Occipital lobe (tissue), 2 donors: Measurements from ENCODE around the gene PHLDA2. TPM values are rescaled to one million over a fixed set of nuclear protein-coding genes. Genes with fewer than 3 reads are reported as not detected.

Source experiments
- DNase-seq: peaks from one replicate; lab custom pipeline; 2025; lab: John Stamatoyannopoulos, UW
- total RNA-seq: library from RNA; depleted of rRNA; stranded (reverse); fragments of >200 nt; gene quantifications from one replicate; pipeline ENCODE4 v1.2.3, GENCODE V29; 2014

PHLDA2 gene
- total RNA-seq, 1 donor from 2014 or later = not detected

- DNase-seq = no peak
These were observed 32.2 kb downstream of the PHLDA2 start for GRCh38 chr11:2897048-2897447.

GRCh38 chr11:2896047-2896446 lies 33.2 kb downstream of the PHLDA2 start:
- no peak for DNase-seq

GRCh38 chr11:2893935-2894334 lies 35.3 kb downstream of the PHLDA2 start:
- no peak for DNase-seq

- no peak for DNase-seq
These were observed 36.2 kb downstream of the PHLDA2 start for GRCh38 chr11:2892967-2893528.

GRCh38 chr11:2892215-2892966 lies 36.8 kb downstream of the PHLDA2 start:
- no peak for DNase-seq

GRCh38 chr11:2891326-2892214 lies 37.6 kb downstream of the PHLDA2 start:
- DNase-seq = no peak

- DNase-seq = no peak
These were observed 38.5 kb downstream of the PHLDA2 start for GRCh38 chr11:2890466-2891294.

GRCh38 chr11:2889362-2890273 lies 39.6 kb downstream of the PHLDA2 start:
- DNase-seq = no peak

- DNase-seq = peak; percentile 78
These were observed 40.8 kb downstream of the PHLDA2 start for GRCh38 chr11:2888266-2888968.

GRCh38 chr11:2887515-2888195 lies 41.6 kb downstream of the PHLDA2 start:
- no peak for DNase-seq

- no peak for DNase-seq
These were observed 42.3 kb downstream of the PHLDA2 start for GRCh38 chr11:2886936-2887335.

- DNase-seq = no peak
These were observed 42.9 kb downstream of the PHLDA2 start for GRCh38 chr11:2886191-2886894.

- DNase-seq = peak; percentile 77
These were observed 43.5 kb downstream of the PHLDA2 start, which contains the start of gene CDKN1C for GRCh38 chr11:2885678-2886081. TSS of gene CDKN1C (minus strand) at chr11:2885775. CDS start at chr11:2885456, 319 bp downstream.

GRCh38 chr11:2885017-2885677 lies 44.1 kb downstream of the PHLDA2 start:
- no peak for DNase-seq

- DNase-seq = no peak
These were observed 45.0 kb downstream of the PHLDA2 start for GRCh38 chr11:2883979-2884815.

GRCh38 chr11:2883640-2883978 lies 45.6 kb downstream of the PHLDA2 start:
- DNase-seq = no peak
